ENCODE data around the gene ABCA4. TPM values are rescaled to one million over a fixed set of nuclear protein-coding genes. Genes with fewer than 3 reads are reported as not detected.

Gene ABCA4
- polyA plus RNA-seq, 1 experiment = 0.25 TPM

- no peak for DNase-seq (ENCODE audit: low read depth)
- CTCF ChIA-PET = interaction anchor here (0.6 to 0.7 kb wide), 2 partner anchors 12 to 979 kb away, joined by 3 read pairs; no protein-coding TSS in a partner anchor
- H3K27me3 ChIP-seq (ENCODE audit: control insufficient read depth, insufficient read depth, low read length) = peaks cover 3% of the 10 kb centered on the region
- H3K4me3 ChIP-seq (ENCODE audit: low read depth, low read length) = no peak overlapping the region
- no peak for TF ChIP-seq CTCF (IDR thresholded peaks at IDR 0.05; ENCODE audit: insufficient read depth, low read depth, low read length)
- POLR2A ChIA-PET = no interaction called here
- no peaks in the 10 kb centered on the region for H3K36me3 ChIP-seq (ENCODE audit: control insufficient read depth, insufficient read depth, low read length)
Observed at GRCh38 chr1:93964777-93965200, 156.2 kb downstream of the ABCA4 start.

- POLR2A ChIA-PET = no interaction called here
- no peaks in the 10 kb centered on the region for H3K36me3 ChIP-seq (ENCODE audit: control insufficient read depth, insufficient read depth, low read length)
- no peak overlapping the region for H3K4me3 ChIP-seq (ENCODE audit: low read depth, low read length)
- H3K27me3 ChIP-seq (ENCODE audit: control insufficient read depth, insufficient read depth, low read length) = peaks cover 3% of the 10 kb centered on the region
- DNase-seq (ENCODE audit: low read depth) = no peak
- CTCF ChIA-PET = interaction anchor here (0.6 kb wide), 1 partner anchor 12 kb away, joined by 3 read pairs; no protein-coding TSS in a partner anchor
- no peak for TF ChIP-seq CTCF (IDR thresholded peaks at IDR 0.05; ENCODE audit: insufficient read depth, low read depth, low read length)
Observed at GRCh38 chr1:93964096-93964776, 156.7 kb downstream of the ABCA4 start.

- H3K27me3 ChIP-seq (ENCODE audit: control insufficient read depth, insufficient read depth, low read length) = peaks cover 3% of the 10 kb centered on the region
- no peak overlapping the region for H3K4me3 ChIP-seq (ENCODE audit: low read depth, low read length)
- no peaks in the 10 kb centered on the region for H3K36me3 ChIP-seq (ENCODE audit: control insufficient read depth, insufficient read depth, low read length)
- no peak for DNase-seq (ENCODE audit: low read depth)
- no peak for TF ChIP-seq CTCF (IDR thresholded peaks at IDR 0.05; ENCODE audit: insufficient read depth, low read depth, low read length)
- ChIA-PET POLR2A (no interaction called here), CTCF (no interaction called here)
Observed at GRCh38 chr1:93963585-93963984, 157.4 kb downstream of the ABCA4 start.

- POLR2A ChIA-PET = no interaction called here
- no peak for TF ChIP-seq CTCF (IDR thresholded peaks at IDR 0.05; ENCODE audit: insufficient read depth, low read depth, low read length)
- H3K4me3 ChIP-seq (ENCODE audit: low read depth, low read length) = no peak overlapping the region
- CTCF ChIA-PET = interaction anchor here (1.1 kb wide), 1 partner anchor 18 kb away, joined by 3 read pairs; no protein-coding TSS in a partner anchor
- no peak for DNase-seq (ENCODE audit: low read depth)
- H3K27me3 ChIP-seq (ENCODE audit: control insufficient read depth, insufficient read depth, low read length) = peaks cover 3% of the 10 kb centered on the region
- H3K36me3 ChIP-seq (ENCODE audit: control insufficient read depth, insufficient read depth, low read length) = no peaks in the 10 kb centered on the region
Observed at GRCh38 chr1:93961906-93962305, 159.0 kb downstream of the ABCA4 start.

- H3K27me3 ChIP-seq (ENCODE audit: control insufficient read depth, insufficient read depth, low read length) = peaks cover 3% of the 10 kb centered on the region
- no peak for TF ChIP-seq CTCF (IDR thresholded peaks at IDR 0.05; ENCODE audit: insufficient read depth, low read depth, low read length)
- POLR2A ChIA-PET = no interaction called here
- H3K36me3 ChIP-seq (ENCODE audit: control insufficient read depth, insufficient read depth, low read length) = no peaks in the 10 kb centered on the region
- no peak for DNase-seq (ENCODE audit: low read depth)
- CTCF ChIA-PET = interaction anchor here (1.1 to 2.6 kb wide), 2 partner anchors 17 to 52 kb away, joined by 3 to 14 read pairs; partner anchors contain the start of gene GCLM
- no peak overlapping the region for H3K4me3 ChIP-seq (ENCODE audit: low read depth, low read length)
Observed at GRCh38 chr1:93961443-93961842, 159.5 kb downstream of the ABCA4 start.
